Activated naive CD4-positive, alpha-beta T cell treated with anti-CD3 and anti-CD28 coated beads for 36 hours (primary cell): Measurements from ENCODE around the gene NAGLU. TPM values are rescaled to one million over a fixed set of nuclear protein-coding genes. Genes with fewer than 3 reads are reported as not detected.
"Not testable (repeated sequence)": the region's sequence is repeated elsewhere in the genome, so short reads cannot be mapped to it uniquely, and the experiment has no call there.

ENCODE experiments used
- CTCF ChIA-PET: fragments of 350-600 bp; sonication (Branson Sonifier 250); formaldehyde crosslinking; loops from one replicate; lab custom pipeline; 2021; ENCODE audit warnings: antibody characterized with exemption; lab: Charles Lee
- DNase-seq: peaks from one replicate; pipeline ENCODE4 v3.0.0-alpha.2; 2020
- H3K27ac Mint-ChIP-seq: one replicate; pipeline ENCODE4 v1.8.0; 2021; ENCODE audit warnings: mild to moderate bottlenecking, mixed read lengths
- H3K27me3 Mint-ChIP-seq: one replicate; pipeline ENCODE4 v1.8.0; 2021; ENCODE audit warnings: low read depth, mixed read lengths
- H3K36me3 Mint-ChIP-seq: one replicate; pipeline ENCODE4 v1.8.0; 2021; ENCODE audit warnings: low read depth, mixed read lengths
- H3K4me1 Mint-ChIP-seq: one replicate; pipeline ENCODE4 v1.8.0; 2021; ENCODE audit warnings: low read depth, mixed read lengths
- H3K4me3 Mint-ChIP-seq: one replicate; pipeline ENCODE4 v1.8.0; 2021; ENCODE audit warnings: mild to moderate bottlenecking, moderate library complexity, mixed read lengths
- H3K9me3 Mint-ChIP-seq: one replicate; pipeline ENCODE4 v1.8.0; 2021; ENCODE audit warnings: mixed read lengths
- intact Hi-C: fragments of 100-400 bp; cut with micrococcal nuclease; formaldehyde crosslinking; loops from one replicate; pipeline ENCODE4 v1.15.1; 2023
- total RNA-seq, 2 experiments: library from RNA; stranded (reverse); gene quantifications; one replicate each; pipeline ENCODE4 v1.2.3, GENCODE V29; 2021

Gene NAGLU
- total RNA-seq, 2 experiments from 2014 or later = 11.1 to 11.9 TPM

DNA sequence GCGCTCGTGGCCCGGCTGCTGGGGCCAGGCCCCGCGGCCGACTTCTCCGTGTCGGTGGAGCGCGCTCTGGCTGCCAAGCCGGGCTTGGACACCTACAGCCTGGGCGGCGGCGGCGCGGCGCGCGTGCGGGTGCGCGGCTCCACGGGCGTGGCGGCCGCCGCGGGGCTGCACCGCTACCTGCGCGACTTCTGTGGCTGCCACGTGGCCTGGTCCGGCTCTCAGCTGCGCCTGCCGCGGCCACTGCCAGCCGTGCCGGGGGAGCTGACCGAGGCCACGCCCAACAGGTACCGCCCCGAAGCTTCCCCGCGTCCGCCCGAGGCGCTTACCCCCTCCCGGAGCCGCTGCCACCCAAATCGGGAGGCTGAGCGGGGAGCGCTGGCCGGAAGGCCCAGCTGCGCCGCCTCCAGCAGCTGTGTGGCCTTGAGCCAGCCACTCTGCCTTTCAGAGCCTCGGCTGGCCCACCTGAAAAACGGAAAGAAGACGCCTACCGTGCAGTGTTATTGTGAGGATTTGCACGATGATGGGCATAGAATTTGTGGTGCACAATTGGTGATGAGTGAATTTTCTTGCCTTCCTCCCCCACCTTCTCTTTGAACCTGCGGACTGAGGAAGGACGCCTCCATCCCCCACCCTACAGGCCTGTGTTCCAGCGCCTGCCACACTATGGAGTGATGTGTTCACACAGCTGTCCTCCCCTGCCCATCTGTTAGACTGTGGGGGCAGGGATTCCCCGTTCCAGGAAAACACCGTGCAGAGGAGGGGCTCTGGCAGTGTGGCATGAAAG lies 523 bp downstream of the NAGLU start:
- Mint-ChIP-seq H3K4me1 (peaks cover 44% of the 10 kb centered on the region), H3K27me3 (no peaks in the 10 kb centered on the region), H3K36me3 (peaks cover 12% of the 10 kb centered on the region), H3K9me3 (no peaks in the 10 kb centered on the region), H3K27ac (peak overlapping the region; percentile 74), H3K4me3 (peak overlapping the region; percentile 85)
- CTCF ChIA-PET = interaction anchor here (0.6 to 2.1 kb wide), 10 partner anchors 9 to 571 kb away, joined by 3 to 7 read pairs (median 3); partner anchors contain the start of gene PLEKHH3
- intact Hi-C loops = no loop called here
- peak; percentile 80 for DNase-seq

GRCh38 chr17:42537156-42537805 lies 1.2 kb downstream of the NAGLU start:
- intact Hi-C loops = no loop called here
- H3K9me3 Mint-ChIP-seq = no peaks in the 10 kb centered on the region
- no peaks in the 10 kb centered on the region for H3K27me3 Mint-ChIP-seq
- peaks cover 42% of the 10 kb centered on the region for H3K4me1 Mint-ChIP-seq
- no peak for DNase-seq
- H3K36me3 Mint-ChIP-seq = peaks cover 12% of the 10 kb centered on the region
- CTCF ChIA-PET = interaction anchor here (0.6 to 2.1 kb wide), 5 partner anchors 10 to 62 kb away, joined by 3 to 7 read pairs (median 3); no protein-coding TSS in a partner anchor
- H3K27ac Mint-ChIP-seq = no peak overlapping the region
- H3K4me3 Mint-ChIP-seq = peak overlapping the region; percentile 85

GRCh38 chr17:42537826-42538451 lies 1.9 kb downstream of the NAGLU start:
- H3K9me3 Mint-ChIP-seq = no peaks in the 10 kb centered on the region
- CTCF ChIA-PET = interaction anchor here (0.9 kb wide), 1 partner anchor 11 kb away, joined by 5 read pairs; no protein-coding TSS in a partner anchor

GRCh38 chr17:42538482-42538881 lies 2.4 kb downstream of the NAGLU start:
- CTCF ChIA-PET = interaction anchor here (0.5 to 0.9 kb wide), 2 partner anchors 11 to 201 kb away, joined by 3 to 4 read pairs; no protein-coding TSS in a partner anchor

More at GRCh38 chr17:42537826-42538451, 1.9 kb downstream of the NAGLU start:
- intact Hi-C loops = no loop called here
- H3K36me3 Mint-ChIP-seq = peaks cover 14% of the 10 kb centered on the region
- H3K27ac Mint-ChIP-seq = peak overlapping the region; percentile 32
- no peaks in the 10 kb centered on the region for H3K27me3 Mint-ChIP-seq
- no peak for DNase-seq
- peak overlapping the region; percentile 85 for H3K4me3 Mint-ChIP-seq
- H3K4me1 Mint-ChIP-seq = peaks cover 42% of the 10 kb centered on the region

GRCh38 chr17:42540558-42540957 lies 4.5 kb downstream of the NAGLU start:
- Mint-ChIP-seq H3K36me3 (peaks cover 14% of the 10 kb centered on the region), H3K4me1 (peaks cover 37% of the 10 kb centered on the region), H3K27ac (peak overlapping the region; percentile 66)
- DNase-seq, intact Hi-C loops, H3K9me3 Mint-ChIP-seq, H3K4me3 Mint-ChIP-seq, H3K27me3 Mint-ChIP-seq: not testable (repeated sequence)
- CTCF ChIA-PET = interaction anchor here (0.6 to 1.5 kb wide), 3 partner anchors 10 to 1939 kb away, joined by 6 to 7 read pairs (median 6); no protein-coding TSS in a partner anchor

More at GRCh38 chr17:42538482-42538881, 2.4 kb downstream of the NAGLU start:
- no peak for DNase-seq
- peaks cover 14% of the 10 kb centered on the region for H3K36me3 Mint-ChIP-seq
- no peaks in the 10 kb centered on the region for H3K27me3 Mint-ChIP-seq
- intact Hi-C loops = no loop called here
- no peak overlapping the region for H3K27ac Mint-ChIP-seq
- no peaks in the 10 kb centered on the region for H3K9me3 Mint-ChIP-seq
- no peak overlapping the region for H3K4me3 Mint-ChIP-seq
- peaks cover 42% of the 10 kb centered on the region for H3K4me1 Mint-ChIP-seq

- Mint-ChIP-seq H3K4me1 (peaks cover 35% of the 10 kb centered on the region), H3K27me3 (no peaks in the 10 kb centered on the region), H3K27ac (peak overlapping the region; percentile 66), H3K4me3 (no peak overlapping the region), H3K9me3 (no peaks in the 10 kb centered on the region), H3K36me3 (peaks cover 14% of the 10 kb centered on the region)
- peak; percentile 71 for DNase-seq
- intact Hi-C loops = no loop called here
- CTCF ChIA-PET = interaction anchor here (0.6 to 1.5 kb wide), 6 partner anchors 11 to 1940 kb away, joined by 3 to 7 read pairs (median 5); no protein-coding TSS in a partner anchor
Observed at GRCh38 chr17:42541041-42541833, 5.2 kb downstream of the NAGLU start.

GRCh38 chr17:42543190-42544079 lies 7.4 kb downstream of the NAGLU start:
- Mint-ChIP-seq H3K27ac (no peak overlapping the region), H3K36me3 (peaks cover 11% of the 10 kb centered on the region), H3K4me3 (no peak overlapping the region), H3K4me1 (peaks cover 20% of the 10 kb centered on the region), H3K9me3 (no peaks in the 10 kb centered on the region), H3K27me3 (no peaks in the 10 kb centered on the region)
- intact Hi-C loops = no loop called here
- no peak for DNase-seq
- CTCF ChIA-PET = interaction anchor here (0.6 kb wide), 1 partner anchor 39 kb away, joined by 3 read pairs; no protein-coding TSS in a partner anchor

DNA sequence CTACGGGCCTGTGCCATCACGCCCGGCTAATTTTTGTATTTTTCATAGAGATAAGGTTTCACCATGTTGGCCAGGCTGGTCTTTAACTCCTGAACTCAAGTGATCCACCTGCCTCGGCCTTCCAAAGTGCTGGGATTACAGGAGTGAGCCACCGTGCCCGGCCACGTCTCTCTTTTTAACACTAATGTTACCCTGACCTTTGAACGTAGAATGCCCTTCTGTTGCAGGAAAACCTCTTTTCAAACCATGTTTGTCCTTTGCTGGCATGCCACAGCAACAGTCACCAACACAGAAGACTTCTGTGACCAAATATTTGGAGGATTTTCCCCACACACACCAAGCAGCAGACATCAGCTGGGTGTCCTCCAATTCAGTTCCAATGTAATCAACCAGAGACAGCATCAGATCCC lies 8.8 kb downstream of the NAGLU start:
- CTCF ChIA-PET = no interaction called here
- Mint-ChIP-seq H3K9me3 (no peaks in the 10 kb centered on the region), H3K4me3 (no peak overlapping the region), H3K27ac (no peak overlapping the region), H3K4me1 (peaks cover 25% of the 10 kb centered on the region), H3K27me3 (no peaks in the 10 kb centered on the region), H3K36me3 (peaks cover 6% of the 10 kb centered on the region)
- DNase-seq = no peak
- intact Hi-C loops = no loop called here

DNA sequence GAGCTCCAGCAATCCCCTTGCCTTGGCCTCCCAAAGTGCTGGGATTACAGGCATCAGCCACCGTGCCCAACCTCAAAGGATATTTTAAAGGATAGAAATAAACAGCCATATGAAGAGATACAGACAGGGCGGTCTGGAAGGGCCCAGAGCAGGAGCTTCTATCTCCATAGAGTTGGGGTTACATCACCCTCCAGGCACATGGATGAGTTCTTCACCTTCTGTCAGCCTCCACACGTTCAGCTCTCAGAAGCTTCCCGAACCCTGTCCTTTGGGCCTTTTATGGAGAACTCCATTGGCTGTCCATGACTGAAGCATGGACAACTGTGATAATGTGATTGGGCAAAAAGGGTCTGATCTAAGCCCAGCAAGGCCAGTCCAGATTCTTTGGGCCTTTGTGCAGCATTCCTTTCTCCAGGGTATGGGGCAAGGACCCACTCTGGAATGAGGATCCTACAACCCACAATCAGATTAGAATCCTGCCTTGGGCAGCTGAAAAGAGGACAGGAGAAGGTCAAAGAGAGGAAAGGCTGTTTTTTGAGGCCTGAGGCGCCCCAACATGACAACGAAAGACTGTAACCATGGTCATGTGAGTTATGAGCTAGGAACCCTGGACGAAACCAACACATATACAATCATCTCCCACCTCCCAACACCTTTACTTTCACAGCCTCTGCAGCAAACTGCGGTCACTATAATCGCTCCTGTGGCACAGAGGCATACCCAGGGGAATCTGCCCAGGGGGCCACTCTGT lies 9.9 kb downstream of the NAGLU start:
- DNase-seq, intact Hi-C loops, H3K36me3 Mint-ChIP-seq, H3K27ac Mint-ChIP-seq, H3K27me3 Mint-ChIP-seq, H3K4me3 Mint-ChIP-seq, H3K9me3 Mint-ChIP-seq: not testable (repeated sequence)
- H3K4me1 Mint-ChIP-seq = peaks cover 17% of the 10 kb centered on the region
- CTCF ChIA-PET = interaction anchor here (0.6 to 0.8 kb wide), 2 partner anchors 19 to 22 kb away, joined by 3 to 4 read pairs; no protein-coding TSS in a partner anchor

DNA sequence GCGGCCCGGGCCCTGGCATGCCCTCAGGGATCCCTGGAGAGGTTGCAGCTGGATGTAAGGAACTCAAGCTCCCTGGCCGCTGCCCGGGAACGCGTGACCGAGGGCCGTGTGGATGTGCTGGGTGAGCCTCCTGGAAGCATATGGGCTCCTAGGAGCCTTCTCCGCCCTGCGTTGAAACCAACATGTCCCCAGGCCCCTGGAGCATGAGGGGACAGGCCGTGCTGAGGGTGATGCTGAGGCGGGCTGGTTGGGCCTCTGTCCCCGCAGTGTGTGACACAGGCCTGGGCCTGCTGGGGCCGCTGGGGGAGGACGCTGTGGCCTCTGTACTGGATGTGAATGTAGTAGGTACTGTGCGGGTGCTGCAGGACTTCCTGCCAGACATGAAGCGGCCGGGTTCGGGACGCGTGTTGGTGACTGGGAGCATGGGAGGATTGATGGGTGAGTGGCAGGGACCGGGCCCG lies 11.0 kb downstream of the NAGLU start:
- H3K36me3 Mint-ChIP-seq = peaks cover 2% of the 10 kb centered on the region
- H3K4me3 Mint-ChIP-seq = no peak overlapping the region
- intact Hi-C loops = no loop called here
- H3K27me3 Mint-ChIP-seq = no peaks in the 10 kb centered on the region
- CTCF ChIA-PET = no interaction called here
- DNase-seq = no peak
- no peaks in the 10 kb centered on the region for H3K9me3 Mint-ChIP-seq
- peaks cover 9% of the 10 kb centered on the region for H3K4me1 Mint-ChIP-seq
- H3K27ac Mint-ChIP-seq = no peak overlapping the region
